OCI-LY1 (cell line): ENCODE results near the gene DKK3.

ENCODE experiments used
- EZH2 ChIP-seq: fragments of 200-600 bp; sonication (generic), shearing (Covaris generic); IDR thresholded peaks from 2 replicates; pipeline ENCODE4 v1.8.0; 2017; ENCODE audit warnings: borderline replicate concordance, mixed run types, mild to moderate bottlenecking, antibody characterized with exemption, low read length, moderate library complexity, mixed read lengths
- TF ChIP-seq, protein P1 (sequence below): fragments of 200-600 bp; sonication (generic), shearing (Covaris generic); IDR thresholded peaks from 2 replicates; pipeline ENCODE4 v1.5.1; 2017; ENCODE audit warnings: mild to moderate bottlenecking, antibody characterized with exemption, low read length, moderate library complexity, mixed read lengths

DNA sequence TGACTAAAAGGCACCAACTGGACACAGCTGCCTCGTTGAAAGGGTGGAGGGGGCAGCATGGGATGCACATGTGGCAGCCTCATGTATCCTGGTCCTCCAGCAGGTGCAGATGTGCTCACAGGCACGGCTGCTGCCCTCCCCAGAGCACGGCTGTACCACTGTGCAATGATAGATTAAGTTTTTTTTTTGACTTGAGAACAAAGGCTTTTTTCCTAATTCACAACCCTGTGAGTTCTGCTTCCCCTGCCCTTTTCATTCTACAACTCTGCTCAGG, 11.4 kb downstream of the DKK3 start:
- TF ChIP-seq, protein P1, sequence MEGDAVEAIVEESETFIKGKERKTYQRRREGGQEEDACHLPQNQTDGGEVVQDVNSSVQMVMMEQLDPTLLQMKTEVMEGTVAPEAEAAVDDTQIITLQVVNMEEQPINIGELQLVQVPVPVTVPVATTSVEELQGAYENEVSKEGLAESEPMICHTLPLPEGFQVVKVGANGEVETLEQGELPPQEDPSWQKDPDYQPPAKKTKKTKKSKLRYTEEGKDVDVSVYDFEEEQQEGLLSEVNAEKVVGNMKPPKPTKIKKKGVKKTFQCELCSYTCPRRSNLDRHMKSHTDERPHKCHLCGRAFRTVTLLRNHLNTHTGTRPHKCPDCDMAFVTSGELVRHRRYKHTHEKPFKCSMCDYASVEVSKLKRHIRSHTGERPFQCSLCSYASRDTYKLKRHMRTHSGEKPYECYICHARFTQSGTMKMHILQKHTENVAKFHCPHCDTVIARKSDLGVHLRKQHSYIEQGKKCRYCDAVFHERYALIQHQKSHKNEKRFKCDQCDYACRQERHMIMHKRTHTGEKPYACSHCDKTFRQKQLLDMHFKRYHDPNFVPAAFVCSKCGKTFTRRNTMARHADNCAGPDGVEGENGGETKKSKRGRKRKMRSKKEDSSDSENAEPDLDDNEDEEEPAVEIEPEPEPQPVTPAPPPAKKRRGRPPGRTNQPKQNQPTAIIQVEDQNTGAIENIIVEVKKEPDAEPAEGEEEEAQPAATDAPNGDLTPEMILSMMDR: no peak
- TF ChIP-seq EZH2: no peak
